Measurements from ENCODE around the gene IFI27L2.

The IFI27L2 gene

GRCh38 chr14:94152676-94153075 lies 23.3 kb upstream of the IFI27L2 start:
- DNase-seq (ENCODE audit: low spot score) = no peak

DNA sequence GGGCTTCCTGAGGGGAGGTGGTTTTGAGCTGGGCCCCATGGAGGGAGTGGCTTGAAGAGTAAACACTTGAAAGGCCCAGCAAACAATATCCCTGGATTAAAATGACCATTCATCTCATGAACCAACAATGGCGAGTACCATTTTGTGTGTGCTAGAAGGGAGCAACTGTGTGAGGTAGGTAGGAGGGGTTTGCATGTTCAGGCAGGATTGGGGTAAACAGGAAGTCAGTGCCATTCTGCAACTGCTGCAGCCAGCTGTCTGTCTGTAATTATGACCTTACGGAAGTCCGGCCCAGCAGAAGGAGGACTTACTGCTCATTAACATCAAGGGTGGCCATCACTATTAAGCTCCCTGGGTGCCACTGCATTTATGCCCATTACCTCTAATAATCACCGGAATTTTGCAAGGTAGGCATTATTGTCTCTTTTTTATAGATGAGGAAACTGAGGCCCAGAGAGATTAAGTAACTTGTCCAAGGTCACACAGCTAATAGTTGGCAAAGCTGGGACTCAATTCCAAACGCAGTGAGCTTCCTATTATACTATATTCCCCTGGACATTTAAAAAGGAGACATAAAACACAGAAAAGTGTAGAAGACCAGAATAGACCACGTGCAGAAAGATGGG lies 16.6 kb upstream of the IFI27L2 start:
- no peak for DNase-seq (ENCODE audit: low spot score)

GRCh38 chr14:94144765-94145164 lies 15.4 kb upstream of the IFI27L2 start:
- DNase-seq (ENCODE audit: low spot score) = no peak

- DNase-seq (ENCODE audit: low spot score) = no peak
Observed at GRCh38 chr14:94143711-94144110, 14.3 kb upstream of the IFI27L2 start.

- DNase-seq (ENCODE audit: low spot score) = no peak
Observed at GRCh38 chr14:94143239-94143638, 13.8 kb upstream of the IFI27L2 start.

DNA sequence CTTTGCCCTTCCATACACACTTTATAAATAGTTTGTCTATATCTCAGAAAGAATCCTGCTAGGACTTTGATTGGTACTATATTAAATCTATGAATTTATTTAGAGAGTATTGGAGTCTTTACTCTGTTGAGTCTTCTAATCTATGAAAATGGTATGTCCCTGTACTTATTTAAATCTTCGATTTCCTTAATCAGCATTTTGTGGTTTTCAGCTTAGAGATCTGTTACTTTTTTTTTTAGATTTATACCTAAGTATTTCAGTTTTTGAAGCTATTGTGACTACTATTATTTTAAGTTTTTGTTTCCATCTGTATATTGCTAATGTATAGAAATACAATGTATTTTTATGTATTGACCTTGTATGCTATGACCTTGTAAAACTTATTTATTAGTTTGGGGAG lies 13.4 kb upstream of the IFI27L2 start:
- DNase-seq (ENCODE audit: low spot score) = no peak

GRCh38 chr14:94142247-94142646 lies 12.8 kb upstream of the IFI27L2 start:
- no peak for DNase-seq (ENCODE audit: low spot score)

DNA sequence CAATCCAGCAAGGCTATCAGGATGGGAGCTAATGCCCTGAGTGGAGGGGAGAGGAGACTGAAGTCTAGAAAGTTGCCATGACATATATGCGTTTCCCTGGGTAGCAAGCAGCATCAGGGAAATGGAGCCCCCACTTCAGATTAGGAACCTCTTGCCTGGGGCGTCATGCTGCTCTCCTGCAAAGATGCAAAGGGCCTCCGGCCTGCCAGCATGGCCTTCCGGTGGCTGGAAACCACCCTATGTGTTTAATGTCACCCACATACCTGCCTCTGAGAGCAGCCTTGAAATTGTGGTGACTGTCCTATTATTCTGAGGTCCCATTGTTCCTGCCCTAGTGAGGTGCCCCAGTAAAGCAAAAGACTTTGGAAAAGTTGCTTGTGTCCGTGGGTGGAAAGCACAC lies 10.0 kb upstream of the IFI27L2 start:
- no peak for DNase-seq (ENCODE audit: low spot score)

- DNase-seq (ENCODE audit: low spot score) = no peak
Observed at GRCh38 chr14:94139006-94139405, 9.6 kb upstream of the IFI27L2 start.

- no peak for DNase-seq (ENCODE audit: low spot score)
Observed at GRCh38 chr14:94138251-94138650, 8.8 kb upstream of the IFI27L2 start.

GRCh38 chr14:94136575-94137331 lies 7.3 kb upstream of the IFI27L2 start:
- peak; percentile 80 for DNase-seq (ENCODE audit: low spot score)

DNA sequence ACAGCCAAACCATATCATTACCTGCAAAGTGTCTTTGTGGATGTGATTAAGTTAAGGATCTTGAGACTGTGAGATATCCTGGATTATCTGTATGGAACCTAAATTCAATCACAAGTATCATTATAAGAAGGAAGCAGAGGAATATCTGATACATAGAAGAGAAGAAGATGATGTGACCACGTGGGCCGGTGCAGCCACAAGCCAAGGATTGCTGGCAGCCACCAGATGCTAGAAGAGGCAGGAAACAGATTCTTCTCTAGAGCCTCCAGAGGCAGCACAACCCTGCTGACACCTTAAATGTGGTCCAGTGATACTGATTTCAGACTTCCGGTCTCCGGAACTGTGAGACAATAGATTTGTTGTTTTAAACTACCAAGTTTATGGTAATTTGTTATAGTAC lies 6.1 kb upstream of the IFI27L2 start:
- DNase-seq (ENCODE audit: low spot score) = no peak

DNA sequence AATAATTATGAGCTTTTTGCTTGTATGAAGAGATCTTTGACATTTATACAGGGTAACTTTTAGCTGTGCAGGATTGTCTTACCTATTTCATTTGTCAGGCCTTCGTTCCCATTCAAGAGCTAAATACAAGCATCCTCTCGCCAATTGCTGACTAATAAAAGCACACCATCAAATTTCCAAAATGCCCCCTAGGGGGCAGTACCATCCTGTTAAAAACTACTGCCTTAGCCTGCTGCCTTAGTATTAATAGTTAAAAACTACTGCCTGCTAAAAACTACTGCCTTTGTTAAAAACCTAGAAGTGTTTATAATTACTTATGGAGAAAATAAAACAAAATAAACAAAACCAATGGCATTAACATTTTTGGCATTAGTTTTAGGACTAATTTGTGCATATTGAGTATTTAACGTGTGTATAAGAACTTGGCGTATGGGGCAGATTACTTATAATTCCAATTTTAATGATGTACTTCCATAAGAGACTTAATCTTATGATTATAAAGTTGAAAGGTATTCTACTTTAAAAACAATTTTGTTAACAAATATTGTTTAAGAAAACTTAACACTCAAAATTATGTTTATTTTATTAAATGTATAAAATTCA lies 3.0 kb upstream of the IFI27L2 start:
- DNase-seq (ENCODE audit: low spot score) = peak; percentile 58

DNA sequence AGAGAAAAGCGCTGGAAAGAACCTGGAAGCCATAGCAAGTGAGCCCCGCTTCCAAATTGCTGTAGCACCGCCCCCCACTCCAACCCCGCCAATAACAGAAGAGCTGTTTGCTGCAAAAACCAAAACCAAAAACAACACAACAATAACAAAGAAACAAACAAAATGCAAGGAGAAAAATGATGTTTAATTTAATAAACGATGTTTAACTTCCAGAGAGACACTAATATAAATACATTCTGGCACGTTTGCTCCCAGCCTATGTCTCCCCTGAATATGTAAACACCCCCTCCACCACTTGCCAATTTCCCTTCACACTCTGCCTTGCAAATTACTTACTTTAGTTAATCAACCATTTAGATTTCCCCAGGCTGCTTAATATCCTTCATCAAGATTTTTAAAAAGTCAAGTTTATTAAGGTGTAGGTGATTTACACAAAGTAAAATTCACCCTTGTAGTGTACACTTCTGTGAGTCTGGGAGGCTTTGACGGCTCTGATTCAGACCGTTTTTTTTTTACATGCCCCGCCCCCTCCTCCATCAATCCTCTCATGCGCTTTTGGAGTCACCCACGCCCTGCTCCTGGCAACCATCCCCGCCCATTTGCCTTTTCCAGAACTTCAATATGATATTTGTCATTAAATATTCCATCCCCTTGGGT lies 482 bp upstream of the IFI27L2 start:
- DNase-seq (ENCODE audit: low spot score) = peak; percentile 41

GRCh38 chr14:94128216-94128839 lies 1.1 kb downstream of the IFI27L2 start:
- no peak for DNase-seq (ENCODE audit: low spot score)

- no peak for DNase-seq (ENCODE audit: low spot score)
Observed at GRCh38 chr14:94127330-94127729, 2.1 kb downstream of the IFI27L2 start.

DNA sequence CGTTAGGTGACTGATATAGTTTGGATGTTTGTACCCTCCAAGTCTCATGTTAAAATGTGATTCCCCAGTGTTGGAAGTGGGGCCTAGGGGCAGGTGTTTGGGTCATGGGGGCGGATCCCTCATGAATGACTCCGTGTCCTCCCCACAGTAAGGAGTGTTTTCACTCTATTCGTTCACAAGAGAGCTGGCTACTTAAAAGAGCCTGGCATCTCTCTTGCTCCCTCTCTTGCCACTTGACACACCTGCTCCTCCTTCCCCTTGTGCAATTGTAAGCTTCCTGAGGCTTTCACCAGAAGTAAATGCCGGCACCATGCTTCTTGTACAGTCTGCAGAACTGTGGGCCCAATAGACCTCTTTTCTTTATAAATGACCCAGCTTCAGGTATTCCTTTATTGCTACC lies 2.6 kb downstream of the IFI27L2 start:
- no peak for DNase-seq (ENCODE audit: low spot score)

- no peak for DNase-seq (ENCODE audit: low spot score)
Observed at GRCh38 chr14:94126419-94126677, 3.1 kb downstream of the IFI27L2 start.

- DNase-seq (ENCODE audit: low spot score) = no peak
Observed at GRCh38 chr14:94125659-94126418, 3.6 kb downstream of the IFI27L2 start.

DNA sequence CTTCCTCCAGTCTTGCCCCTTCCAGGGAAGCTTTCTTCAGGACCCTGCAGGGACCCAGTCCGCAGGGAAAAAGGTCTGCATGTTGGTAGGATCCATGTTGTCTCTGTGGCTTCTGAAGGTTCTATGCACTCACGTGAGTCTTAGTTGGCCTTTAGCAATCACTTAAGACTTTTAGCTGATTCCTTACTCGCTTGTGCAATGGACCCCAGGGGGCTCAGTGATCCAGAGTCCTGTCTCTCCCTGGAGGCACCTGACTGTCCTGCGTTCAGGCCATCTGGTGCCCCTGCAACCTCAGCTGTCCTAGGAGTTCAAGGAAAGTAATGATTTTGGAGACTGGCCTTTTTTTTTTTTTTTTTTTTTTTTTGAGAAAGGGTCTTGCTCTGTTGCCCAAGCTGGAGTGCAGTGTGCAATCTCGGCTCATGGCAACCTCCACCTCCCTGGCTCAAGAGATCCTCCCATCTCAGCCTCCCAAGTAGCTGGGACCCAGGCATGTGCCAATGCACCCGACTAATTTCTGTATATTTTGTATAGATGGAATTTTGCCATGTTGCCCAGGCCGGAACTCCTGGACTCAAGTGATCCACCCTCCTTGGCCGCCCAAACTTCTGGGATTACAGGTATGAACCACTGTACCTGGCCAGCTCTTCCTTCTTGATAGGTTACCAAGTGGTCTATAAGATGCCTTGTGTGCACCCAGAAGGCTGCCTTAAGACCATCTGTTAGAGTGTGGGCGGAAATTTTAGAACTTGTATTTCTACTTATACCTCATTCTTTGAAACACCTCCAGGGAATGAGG lies 4.6 kb downstream of the IFI27L2 start:
- no peak for DNase-seq (ENCODE audit: low spot score)

DNA sequence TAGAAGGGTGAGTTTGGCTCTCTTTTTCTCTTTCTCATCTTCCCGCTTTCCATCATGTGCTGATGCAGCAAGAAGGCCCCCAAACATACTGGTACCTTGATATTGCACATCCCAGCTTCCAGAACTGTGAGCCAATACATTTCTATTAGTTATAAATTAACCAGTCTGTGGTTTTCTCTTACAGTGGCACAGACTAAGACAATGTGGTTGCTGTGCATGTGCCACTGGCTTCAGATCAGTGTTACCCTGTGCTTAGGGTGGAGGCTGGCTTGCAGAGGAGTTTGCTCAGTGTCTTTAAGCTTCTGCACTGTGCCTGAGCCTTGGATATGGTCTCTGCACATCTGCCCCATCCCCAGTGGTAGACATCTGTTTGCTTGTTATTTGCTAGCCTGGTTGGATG lies 5.5 kb downstream of the IFI27L2 start:
- DNase-seq (ENCODE audit: low spot score) = no peak

All from AG08395 (cell line).